Measurements from ENCODE around the gene ANO7.

DNA sequence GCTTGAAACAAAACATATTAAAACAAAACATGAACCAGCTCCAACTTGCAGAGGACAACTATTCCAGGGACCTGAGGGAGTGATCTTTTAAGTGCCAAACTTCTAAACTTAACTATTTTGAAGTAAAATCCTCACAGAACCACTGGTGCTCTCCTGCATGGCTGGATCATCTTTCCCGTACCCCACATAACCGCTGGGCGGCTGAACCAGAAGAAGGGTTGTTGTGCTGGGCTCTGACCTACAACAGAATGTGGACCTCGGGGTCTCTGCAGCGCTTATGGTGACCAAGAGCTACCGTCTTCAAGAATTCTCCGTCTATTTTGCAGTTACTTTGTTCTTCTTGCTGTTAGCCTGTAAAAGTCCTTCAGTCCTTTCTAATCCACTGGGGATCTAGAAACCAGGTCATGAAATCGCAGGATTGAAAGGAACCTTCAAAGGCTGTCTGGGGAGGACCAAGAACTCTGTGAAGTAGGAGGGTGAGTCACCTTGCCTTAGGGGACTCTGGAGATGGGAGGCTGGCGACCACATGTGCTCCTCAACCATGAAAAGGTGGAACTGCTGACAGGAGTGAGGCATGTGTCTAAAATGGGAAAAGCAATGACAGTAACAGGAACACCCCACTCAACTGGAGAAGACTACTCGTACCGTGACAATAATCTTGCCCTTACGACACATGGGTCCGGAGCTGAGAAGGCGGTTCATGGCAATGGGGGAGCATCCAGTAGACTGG lies 80.4 kb downstream of the ANO7 start:
- TF ChIP-seq POLR2A (IDR thresholded peaks at IDR 0.05), result no peak
- TF ChIP-seq, protein P1, sequence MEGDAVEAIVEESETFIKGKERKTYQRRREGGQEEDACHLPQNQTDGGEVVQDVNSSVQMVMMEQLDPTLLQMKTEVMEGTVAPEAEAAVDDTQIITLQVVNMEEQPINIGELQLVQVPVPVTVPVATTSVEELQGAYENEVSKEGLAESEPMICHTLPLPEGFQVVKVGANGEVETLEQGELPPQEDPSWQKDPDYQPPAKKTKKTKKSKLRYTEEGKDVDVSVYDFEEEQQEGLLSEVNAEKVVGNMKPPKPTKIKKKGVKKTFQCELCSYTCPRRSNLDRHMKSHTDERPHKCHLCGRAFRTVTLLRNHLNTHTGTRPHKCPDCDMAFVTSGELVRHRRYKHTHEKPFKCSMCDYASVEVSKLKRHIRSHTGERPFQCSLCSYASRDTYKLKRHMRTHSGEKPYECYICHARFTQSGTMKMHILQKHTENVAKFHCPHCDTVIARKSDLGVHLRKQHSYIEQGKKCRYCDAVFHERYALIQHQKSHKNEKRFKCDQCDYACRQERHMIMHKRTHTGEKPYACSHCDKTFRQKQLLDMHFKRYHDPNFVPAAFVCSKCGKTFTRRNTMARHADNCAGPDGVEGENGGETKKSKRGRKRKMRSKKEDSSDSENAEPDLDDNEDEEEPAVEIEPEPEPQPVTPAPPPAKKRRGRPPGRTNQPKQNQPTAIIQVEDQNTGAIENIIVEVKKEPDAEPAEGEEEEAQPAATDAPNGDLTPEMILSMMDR (IDR thresholded peaks at IDR 0.05 in 4 of 5, conservative IDR thresholded peaks at IDR 0.05 in 1 of 5), result no peak

All from gastrocnemius medialis (tissue), 4 donors.